ENCODE data around the gene NMT1. TPM values are rescaled to one million over a fixed set of nuclear protein-coding genes. Genes with fewer than 3 reads are reported as not detected.

NMT1 gene
- polyA plus RNA-seq, 2 donors = 30.1 to 32.9 TPM

- Histone ChIP-seq H3K4me3 (ENCODE audit: low read depth in 1 of 2, low read length in 2 of 2) (peak overlapping the region; percentile 67 to 73), H3K4me1 (ENCODE audit: control insufficient read depth in 2 of 2, insufficient read depth in 2 of 2, low read length in 1 of 2) (peaks cover 12 to 40% of the 10 kb centered on the region in 2 donors), H3K27me3 (ENCODE audit: control insufficient read depth in 1 of 2, insufficient read depth in 2 of 2, low read length in 2 of 2) (no peaks in the 10 kb centered on the region), H3K9me3 (ENCODE audit: control insufficient read depth in 2 of 2, insufficient read depth in 1 of 2, low read depth in 1 of 2, low read length in 1 of 2) (no peaks in the 10 kb centered on the region), H3K36me3 (ENCODE audit: control insufficient read depth in 2 of 2, insufficient read depth in 2 of 2, low read length in 1 of 2) (no peaks in the 10 kb centered on the region), H3K27ac (ENCODE audit: low read depth in 2 of 2, low read length in 1 of 2) (peak overlapping the region; percentile 61 to 81)
- 68 to 72% methylated on average over 17 of the region's 17 CpGs for WGBS, 2 donors
Observed at GRCh38 chr17:45130681-45131615, 69.8 kb downstream of the NMT1 start.

GRCh38 chr17:45131616-45132319 lies 70.7 kb downstream of the NMT1 start:
- peaks cover 17 to 48% of the 10 kb centered on the region in 2 donors for H3K4me1 ChIP-seq (ENCODE audit: control insufficient read depth in 2 of 2, insufficient read depth in 2 of 2, low read length in 1 of 2)
- H3K9me3 ChIP-seq (ENCODE audit: control insufficient read depth in 2 of 2, insufficient read depth in 1 of 2, low read depth in 1 of 2, low read length in 1 of 2) = no peaks in the 10 kb centered on the region
- no peaks in the 10 kb centered on the region for H3K27me3 ChIP-seq (ENCODE audit: control insufficient read depth in 1 of 2, insufficient read depth in 2 of 2, low read length in 2 of 2)

GRCh38 chr17:45132320-45132571 lies 71.1 kb downstream of the NMT1 start, which contains the start of gene PLCD3:
Gene PLCD3, minus strand, starts transcription at chr17:45132515. Its CDS starts 105 bp downstream, at chr17:45132410.
- no peaks in the 10 kb centered on the region for H3K36me3 ChIP-seq (ENCODE audit: control insufficient read depth in 2 of 2, insufficient read depth in 2 of 2, low read length in 1 of 2)
- H3K9me3 ChIP-seq (ENCODE audit: control insufficient read depth in 2 of 2, insufficient read depth in 1 of 2, low read depth in 1 of 2, low read length in 1 of 2) = no peaks in the 10 kb centered on the region
- peak within 1 kb of the TSS; percentile 67 to 80 for H3K4me3 ChIP-seq (ENCODE audit: low read depth in 1 of 2, low read length in 2 of 2)
- no peaks in the 10 kb centered on the region for H3K27me3 ChIP-seq (ENCODE audit: control insufficient read depth in 1 of 2, insufficient read depth in 2 of 2, low read length in 2 of 2)
- H3K4me1 ChIP-seq (ENCODE audit: control insufficient read depth in 2 of 2, insufficient read depth in 2 of 2, low read length in 1 of 2) = peaks cover 15 to 49% of the 10 kb centered on the region in 2 donors
- 1% methylated on average over 25 to 34 of the region's 36 CpGs for WGBS, 2 donors
- peak within 1 kb of the TSS; percentile 97 to 99 for H3K27ac ChIP-seq (ENCODE audit: low read depth in 2 of 2, low read length in 1 of 2)

More at GRCh38 chr17:45131616-45132319, 70.7 kb downstream of the NMT1 start:
- H3K36me3 ChIP-seq (ENCODE audit: control insufficient read depth in 2 of 2, insufficient read depth in 2 of 2, low read length in 1 of 2) = no peaks in the 10 kb centered on the region
- H3K4me3 ChIP-seq (ENCODE audit: low read depth in 1 of 2, low read length in 2 of 2) = peak overlapping the region; percentile 67 to 73
- H3K27ac ChIP-seq (ENCODE audit: low read depth in 2 of 2, low read length in 1 of 2) = peak overlapping the region; percentile 66 to 99
- 7 to 8% methylated on average over 40 to 46 of the region's 46 CpGs for WGBS, 2 donors

- 1% methylated on average over 46 to 70 of the region's 71 CpGs for WGBS, 2 donors
Observed at GRCh38 chr17:45132572-45133463, 71.7 kb downstream of the NMT1 start.

GRCh38 chr17:45135192-45135977 lies 74.3 kb downstream of the NMT1 start, which contains the start of gene ACBD4:
Gene ACBD4, plus strand, starts transcription at chr17:45135687. Its CDS starts 458 bp downstream, at chr17:45136145.
- Histone ChIP-seq H3K27ac (ENCODE audit: low read depth in 2 of 2, low read length in 1 of 2) (peak within 1 kb of the TSS; percentile 64 to 87), H3K27me3 (ENCODE audit: control insufficient read depth in 1 of 2, insufficient read depth in 2 of 2, low read length in 2 of 2) (no peaks in the 10 kb centered on the region), H3K4me3 (ENCODE audit: low read depth in 1 of 2, low read length in 2 of 2) (peak within 1 kb of the TSS; percentile 71 to 73), H3K4me1 (ENCODE audit: control insufficient read depth in 2 of 2, insufficient read depth in 2 of 2, low read length in 1 of 2) (peaks cover 5 to 28% of the 10 kb centered on the region in 2 donors), H3K9me3 (ENCODE audit: control insufficient read depth in 2 of 2, insufficient read depth in 1 of 2, low read depth in 1 of 2, low read length in 1 of 2) (no peaks in the 10 kb centered on the region), H3K36me3 (ENCODE audit: control insufficient read depth in 2 of 2, insufficient read depth in 2 of 2, low read length in 1 of 2) (no peaks in the 10 kb centered on the region)
- WGBS, 2 donors = 5% methylated on average over 40 of the region's 40 CpGs

More at GRCh38 chr17:45132572-45133463, 71.7 kb downstream of the NMT1 start:
- peak overlapping the region; percentile 97 to 99 for H3K27ac ChIP-seq (ENCODE audit: low read depth in 2 of 2, low read length in 1 of 2)
- peak overlapping the region; percentile 67 to 80 for H3K4me3 ChIP-seq (ENCODE audit: low read depth in 1 of 2, low read length in 2 of 2)
- no peaks in the 10 kb centered on the region for H3K36me3 ChIP-seq (ENCODE audit: control insufficient read depth in 2 of 2, insufficient read depth in 2 of 2, low read length in 1 of 2)
- H3K27me3 ChIP-seq (ENCODE audit: control insufficient read depth in 1 of 2, insufficient read depth in 2 of 2, low read length in 2 of 2) = no peaks in the 10 kb centered on the region
- peaks cover 12 to 43% of the 10 kb centered on the region in 2 donors for H3K4me1 ChIP-seq (ENCODE audit: control insufficient read depth in 2 of 2, insufficient read depth in 2 of 2, low read length in 1 of 2)
- H3K9me3 ChIP-seq (ENCODE audit: control insufficient read depth in 2 of 2, insufficient read depth in 1 of 2, low read depth in 1 of 2, low read length in 1 of 2) = no peaks in the 10 kb centered on the region

- H3K4me3 ChIP-seq (ENCODE audit: low read depth in 1 of 2, low read length in 2 of 2) = peak overlapping the region; percentile 71 to 73
- 41 to 46% methylated on average over 21 of the region's 21 CpGs for WGBS, 2 donors
- H3K9me3 ChIP-seq (ENCODE audit: control insufficient read depth in 2 of 2, insufficient read depth in 1 of 2, low read depth in 1 of 2, low read length in 1 of 2) = no peaks in the 10 kb centered on the region
- no peaks in the 10 kb centered on the region for H3K36me3 ChIP-seq (ENCODE audit: control insufficient read depth in 2 of 2, insufficient read depth in 2 of 2, low read length in 1 of 2)
- H3K27me3 ChIP-seq (ENCODE audit: control insufficient read depth in 1 of 2, insufficient read depth in 2 of 2, low read length in 2 of 2) = no peaks in the 10 kb centered on the region
- peaks cover 5 to 20% of the 10 kb centered on the region in 2 donors for H3K4me1 ChIP-seq (ENCODE audit: control insufficient read depth in 2 of 2, insufficient read depth in 2 of 2, low read length in 1 of 2)
- H3K27ac ChIP-seq (ENCODE audit: low read depth in 2 of 2, low read length in 1 of 2) = peak overlapping the region; percentile 64 to 87
Observed at GRCh38 chr17:45135978-45136791, 75.1 kb downstream of the NMT1 start.

- H3K4me1 ChIP-seq (ENCODE audit: control insufficient read depth in 2 of 2, insufficient read depth in 2 of 2, low read length in 1 of 2) = peaks cover 5 to 15% of the 10 kb centered on the region in 2 donors
- H3K4me3 ChIP-seq (ENCODE audit: low read depth in 1 of 2, low read length in 2 of 2) = no peak overlapping the region
- H3K36me3 ChIP-seq (ENCODE audit: control insufficient read depth in 2 of 2, insufficient read depth in 2 of 2, low read length in 1 of 2) = no peaks in the 10 kb centered on the region
- H3K27me3 ChIP-seq (ENCODE audit: control insufficient read depth in 1 of 2, insufficient read depth in 2 of 2, low read length in 2 of 2) = no peaks in the 10 kb centered on the region
- H3K9me3 ChIP-seq (ENCODE audit: control insufficient read depth in 2 of 2, insufficient read depth in 1 of 2, low read depth in 1 of 2, low read length in 1 of 2) = no peaks in the 10 kb centered on the region
- no peak overlapping the region for H3K27ac ChIP-seq (ENCODE audit: low read depth in 2 of 2, low read length in 1 of 2)
- 78 to 80% methylated on average over 12 of the region's 12 CpGs for WGBS, 2 donors
Observed at GRCh38 chr17:45136846-45137560, 75.9 kb downstream of the NMT1 start.

All from esophagus (tissue), 2 donors.